ENCODE measurements around the gene KLHL14. TPM values are rescaled to one million over a fixed set of nuclear protein-coding genes. Genes with fewer than 3 reads are reported as not detected.

The KLHL14 gene
- total and polyA plus RNA-seq, 10 of the 15 experiments (the other 5 are each of a cell fraction or from before 2014, with no cell fraction given), result 0.03 to 0.05 TPM; not detected in 8

- no peaks in the 10 kb centered on the region for H3K9me3 ChIP-seq (replicated peaks; ENCODE audit: control insufficient read depth, insufficient read depth, low read length)
- no peaks in the 10 kb centered on the region for H4K20me1 ChIP-seq (ENCODE audit: control insufficient read depth, insufficient read depth)
- no peak for TF ChIP-seq ZNF24 (IDR thresholded peaks at IDR 0.05)
- RAD21 ChIA-PET (ENCODE audit: unreplicated experiment), result no interaction called here
- H3K36me3 ChIP-seq (ENCODE audit: control insufficient read depth in 2 of 2, insufficient read depth in 2 of 2, low read length in 1 of 2), result no peaks in the 10 kb centered on the region
- no TSS peak for BruUV-seq (replicated peaks)
- H3K4me1 ChIP-seq (ENCODE audit: control insufficient read depth, insufficient read depth, low read length), result peaks cover 2% of the 10 kb centered on the region; the same call in 1 of the 2 replicates
- no peak for DNase-seq (ENCODE audit: low read depth, low spot score)
- SMC1A ChIA-PET (ENCODE audit: uncharacterized antibody, unreplicated experiment), result no interaction called here
- FAIRE-seq, result no peak
- in situ Hi-C loops (cut with MboI), result no loop called here
- WGBS (ENCODE audit: insufficient coverage, insufficient replicate concordance, low lambda C conversion rate, missing lambda C conversion rate), result 22% methylated on average over 7 of the region's 7 CpGs
- CTCF ChIA-PET, result no interaction called here
- POLR2A ChIA-PET, result no interaction called here
- H3K4me2 ChIP-seq (ENCODE audit: control insufficient read depth, insufficient read depth), result no peak overlapping the region
- no peak overlapping the region for H3K4me3 ChIP-seq
- no peak overlapping the region for H2AFZ ChIP-seq (ENCODE audit: control insufficient read depth, low read depth, low read length)
- intact Hi-C loops (cut with micrococcal nuclease; ENCODE audit: unreplicated experiment), result no loop called here
- no peak overlapping the region for H3K27ac ChIP-seq (ENCODE audit: control insufficient read depth, insufficient read depth)
- ATAC-seq, result no peak
- H3K9ac ChIP-seq (ENCODE audit: control insufficient read depth, insufficient read depth, low read length), result no peak overlapping the region
- H3K27me3 ChIP-seq (replicated peaks in 1 of 2; ENCODE audit: control insufficient read depth in 2 of 2, insufficient read depth in 2 of 2, low read length in 1 of 2), result no peaks in the 10 kb centered on the region
- no peaks in the 10 kb centered on the region for H3K79me2 ChIP-seq (ENCODE audit: control insufficient read depth, insufficient read depth, low read length)
These were observed 18.1 kb downstream of the KLHL14 start for GRCh38 chr18:32754508-32755263.

DNA sequence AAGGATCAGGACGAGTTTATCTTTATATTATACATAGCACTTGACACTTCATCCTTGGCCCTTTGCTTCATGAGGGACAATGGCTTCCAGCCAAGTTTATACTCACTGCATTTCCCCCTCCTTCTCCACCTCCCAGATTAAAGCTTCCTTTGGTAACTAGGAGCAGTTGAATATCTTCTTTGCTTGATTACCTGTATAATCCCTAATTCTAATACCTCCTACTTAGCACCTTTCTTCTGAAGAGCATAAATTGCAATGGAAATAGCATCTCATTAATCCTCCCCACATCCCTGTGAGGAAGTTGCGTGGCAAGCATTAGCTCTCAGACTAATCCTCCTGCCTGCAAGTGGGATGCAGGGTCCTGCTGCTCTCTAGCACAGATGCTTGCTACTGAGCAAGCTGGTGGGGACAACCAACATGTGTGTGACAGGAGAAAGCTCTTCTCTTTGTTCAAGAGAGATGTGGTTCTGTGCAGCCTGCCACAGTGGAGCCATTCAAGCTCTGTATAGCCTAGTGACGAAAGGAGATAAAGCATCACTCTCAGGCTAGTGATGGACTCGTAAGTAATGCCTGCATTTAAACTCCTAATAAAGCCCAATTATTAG, 19.1 kb downstream of the KLHL14 start:
- no peak for TF ChIP-seq IRF5 (IDR thresholded peaks at IDR 0.05; ENCODE audit: borderline replicate concordance)
- TF ChIP-seq MYC (IDR thresholded peaks at IDR 0.05; ENCODE audit: insufficient read depth, insufficient read length, insufficient replicate concordance, low read length, severe bottlenecking), result no peak
- TF ChIP-seq TBL1XR1 (IDR thresholded peaks at IDR 0.05; ENCODE audit: low read depth, low read length), result no peak
- no peak for TF ChIP-seq TAF1 (IDR thresholded peaks at IDR 0.05; ENCODE audit: borderline replicate concordance, low read depth, low read length)
- no peak for TF ChIP-seq ZNF24 (IDR thresholded peaks at IDR 0.05)
- no peak for TF ChIP-seq LARP7 (IDR thresholded peaks at IDR 0.05)
- no peak for TF ChIP-seq TARDBP (IDR thresholded peaks at IDR 0.05; ENCODE audit: borderline replicate concordance)
- no peak for TF ChIP-seq NFXL1 (IDR thresholded peaks at IDR 0.05; ENCODE audit: borderline replicate concordance)
- TF ChIP-seq NFYA (IDR thresholded peaks at IDR 0.05; ENCODE audit: borderline replicate concordance, low read depth, low read length), result no peak
- TF ChIP-seq ZBED1 (IDR thresholded peaks at IDR 0.05; ENCODE audit: borderline replicate concordance), result no peak
- TF ChIP-seq KDM1A (IDR thresholded peaks at IDR 0.05; ENCODE audit: borderline replicate concordance), result no peak
- Histone ChIP-seq H3K4me3 (no peak overlapping the region), H3K9me3 (replicated peaks; ENCODE audit: control insufficient read depth, insufficient read depth, low read length) (no peaks in the 10 kb centered on the region), H4K20me1 (ENCODE audit: control insufficient read depth, insufficient read depth) (no peaks in the 10 kb centered on the region), H3K9ac (ENCODE audit: control insufficient read depth, insufficient read depth, low read length) (no peak overlapping the region), H3K4me2 (ENCODE audit: control insufficient read depth, insufficient read depth) (no peak overlapping the region), H3K36me3 (ENCODE audit: control insufficient read depth in 2 of 2, insufficient read depth in 2 of 2, low read length in 1 of 2) (no peaks in the 10 kb centered on the region), H3K27me3 (replicated peaks in 1 of 2; ENCODE audit: control insufficient read depth in 2 of 2, insufficient read depth in 2 of 2, low read length in 1 of 2) (no peaks in the 10 kb centered on the region), H3K4me1 (ENCODE audit: control insufficient read depth, insufficient read depth, low read length) (no peaks in the 10 kb centered on the region), H3K27ac (ENCODE audit: control insufficient read depth, insufficient read depth) (no peak overlapping the region), H2AFZ (ENCODE audit: control insufficient read depth, low read depth, low read length) (no peak overlapping the region), H3K79me2 (ENCODE audit: control insufficient read depth, insufficient read depth, low read length) (no peaks in the 10 kb centered on the region)
- FAIRE-seq (no peak), DNase-seq (ENCODE audit: low read depth, low spot score) (no peak), ATAC-seq (no peak)
- ChIA-PET POLR2A (interaction anchor here (0.6 kb wide), 1 partner anchor 290 kb away, joined by 5 read pairs; no protein-coding TSS in a partner anchor), RAD21 (ENCODE audit: unreplicated experiment) (no interaction called here), SMC1A (ENCODE audit: uncharacterized antibody, unreplicated experiment) (no interaction called here), CTCF (no interaction called here)
- in situ Hi-C loops (cut with MboI), result no loop called here
- 26% methylated on average over 4 of the region's 4 CpGs for WGBS (ENCODE audit: insufficient coverage, insufficient replicate concordance, low lambda C conversion rate, missing lambda C conversion rate)
- intact Hi-C loops (cut with micrococcal nuclease; ENCODE audit: unreplicated experiment), result no loop called here
- no TSS peak for BruUV-seq (replicated peaks)

All from GM12878 (cell line).